Dermis blood vessel endothelial cell (primary cell): ENCODE results near the gene NT5E. TPM values are rescaled to one million over a fixed set of nuclear protein-coding genes. Genes with fewer than 3 reads are reported as not detected.
"Not testable (repeated sequence)": the region's sequence is repeated elsewhere in the genome, so short reads cannot be mapped to it uniquely, and the experiment has no call there.

Experiments
- DNase-seq: peaks from one replicate; pipeline ENCODE4 v3.0.0; 2010
- total RNA-seq: library from RNA; depleted of rRNA; stranded (reverse); fragments of >200 nt; gene quantifications from 2 replicates; pipeline ENCODE4 v1.2.3, GENCODE V29; 2014

NT5E gene
- total RNA-seq, 1 donor from 2014 or later: 96.7 TPM

DNA sequence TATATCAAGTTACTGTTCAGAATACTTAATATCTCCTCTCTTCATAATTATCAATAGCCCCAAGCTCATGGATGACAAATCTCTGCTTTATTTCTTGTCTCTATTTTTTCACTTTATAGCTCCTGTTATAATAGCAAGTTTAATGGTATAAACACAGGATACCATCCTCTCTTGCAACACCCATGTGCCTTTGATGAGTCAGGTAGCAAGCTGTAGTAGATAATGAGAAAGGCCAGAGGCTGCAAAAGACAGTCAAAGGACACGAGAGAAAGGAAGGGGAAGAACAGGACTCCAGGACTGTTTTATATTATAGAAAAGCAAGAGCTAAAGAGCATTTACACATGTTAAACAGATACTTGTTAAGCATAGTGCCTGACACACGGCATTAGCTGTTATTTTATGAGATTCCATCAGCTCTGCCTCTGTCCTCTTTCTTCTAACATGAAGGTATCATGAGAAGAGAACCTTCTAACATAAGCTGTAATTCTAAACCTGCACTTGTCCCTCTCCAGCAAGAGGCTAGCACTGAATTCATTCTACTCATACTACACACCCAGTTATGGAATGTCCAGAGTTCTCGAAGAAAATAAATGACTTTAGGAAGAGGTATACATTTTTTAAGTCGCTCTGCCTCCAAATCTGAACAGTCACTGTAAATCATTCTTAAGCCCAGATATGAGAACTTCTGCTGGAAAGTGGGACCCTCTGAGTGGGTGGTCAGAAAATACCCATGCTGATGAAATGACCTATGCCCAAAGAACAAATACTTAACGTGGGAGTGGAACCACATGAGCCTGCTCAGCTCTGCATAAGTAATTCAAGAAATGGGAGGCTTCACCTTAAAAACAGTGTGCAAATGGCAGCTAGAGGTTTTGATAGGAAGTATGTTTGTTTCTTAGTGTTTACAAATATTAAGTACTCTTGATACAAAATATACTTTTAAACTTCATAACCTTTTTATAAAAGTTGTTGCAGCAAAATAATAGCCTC is 45.0 kb downstream of the NT5E start:
- DNase-seq: no peak

DNA sequence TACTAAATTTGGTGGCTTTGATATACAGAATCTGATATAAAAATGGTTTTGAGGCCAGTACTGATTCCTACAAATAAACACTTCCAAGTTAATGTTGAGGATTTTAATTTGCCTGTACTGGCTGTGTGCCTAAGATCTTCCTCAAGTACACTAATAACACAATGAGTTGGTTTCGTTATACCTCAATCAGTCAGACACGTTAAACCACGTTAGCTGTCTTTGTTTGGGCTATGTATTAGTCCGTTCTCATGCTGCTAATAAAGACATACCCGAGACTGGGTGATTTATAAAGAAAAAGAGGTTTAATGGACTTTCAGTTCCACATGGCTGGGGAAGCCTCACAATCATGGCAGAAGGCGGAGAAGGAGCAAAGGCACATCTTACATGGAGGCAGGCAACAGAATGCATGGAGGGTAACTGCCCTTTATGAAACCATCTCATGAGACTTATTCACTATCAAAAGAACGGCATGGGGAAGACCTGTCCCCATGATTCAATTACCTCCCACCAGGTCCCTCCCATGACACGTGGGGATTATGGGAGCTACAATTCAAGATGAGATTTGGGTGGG is 46.2 kb downstream of the NT5E start:
- DNase-seq: no peak

DNA sequence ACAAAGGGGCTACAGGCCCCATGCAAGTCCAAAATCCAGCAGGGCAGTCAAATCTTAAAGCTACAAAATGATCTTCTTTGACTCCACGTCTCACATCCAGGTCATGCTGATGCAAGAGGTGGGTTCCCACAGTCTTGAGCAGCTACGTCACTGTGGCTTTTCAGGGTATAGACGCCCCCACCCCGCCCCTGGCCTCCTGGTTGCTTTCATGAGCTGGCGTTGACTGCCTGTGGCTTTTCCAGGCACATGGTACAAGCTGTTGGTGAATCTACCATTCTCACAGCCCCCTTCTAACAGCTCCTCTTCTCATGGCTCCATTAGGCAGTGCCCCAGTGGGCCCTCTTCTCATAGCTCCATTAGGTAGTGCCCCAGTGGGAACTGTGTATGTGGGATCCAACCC is 47.0 kb downstream of the NT5E start:
- DNase-seq: no peak

DNA sequence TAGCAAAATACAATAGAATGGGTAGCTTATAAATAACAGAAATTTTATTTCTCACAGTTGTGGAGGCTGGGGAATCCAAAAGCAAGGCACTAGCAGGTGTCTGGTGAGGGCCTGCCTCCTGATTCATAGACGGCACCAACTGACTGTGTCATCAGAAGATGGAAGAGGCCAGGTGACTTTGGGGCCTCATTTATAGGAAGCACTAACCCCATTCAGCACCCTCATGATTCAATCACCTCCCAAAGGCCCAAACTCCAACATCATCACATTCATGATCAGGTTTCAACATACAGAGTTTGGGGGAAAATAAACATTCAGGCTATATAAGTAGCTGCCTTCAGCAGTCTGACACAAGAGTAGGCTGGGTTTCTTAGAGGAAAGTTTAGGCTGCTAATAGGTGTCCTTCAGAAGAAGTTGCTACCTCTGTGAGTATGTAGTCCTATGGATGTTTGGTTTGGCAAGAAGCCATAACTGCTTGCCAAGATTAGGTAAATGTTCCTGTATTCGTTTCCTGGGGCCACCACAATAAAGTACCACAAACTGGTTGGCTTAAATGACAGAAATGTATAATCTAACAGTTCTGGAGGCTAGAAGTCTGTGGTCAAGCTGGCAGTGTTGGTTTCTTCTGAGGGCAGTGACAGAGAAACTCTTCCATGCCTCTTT is 48.8 kb downstream of the NT5E start:
- DNase-seq: peak; percentile 72

DNA sequence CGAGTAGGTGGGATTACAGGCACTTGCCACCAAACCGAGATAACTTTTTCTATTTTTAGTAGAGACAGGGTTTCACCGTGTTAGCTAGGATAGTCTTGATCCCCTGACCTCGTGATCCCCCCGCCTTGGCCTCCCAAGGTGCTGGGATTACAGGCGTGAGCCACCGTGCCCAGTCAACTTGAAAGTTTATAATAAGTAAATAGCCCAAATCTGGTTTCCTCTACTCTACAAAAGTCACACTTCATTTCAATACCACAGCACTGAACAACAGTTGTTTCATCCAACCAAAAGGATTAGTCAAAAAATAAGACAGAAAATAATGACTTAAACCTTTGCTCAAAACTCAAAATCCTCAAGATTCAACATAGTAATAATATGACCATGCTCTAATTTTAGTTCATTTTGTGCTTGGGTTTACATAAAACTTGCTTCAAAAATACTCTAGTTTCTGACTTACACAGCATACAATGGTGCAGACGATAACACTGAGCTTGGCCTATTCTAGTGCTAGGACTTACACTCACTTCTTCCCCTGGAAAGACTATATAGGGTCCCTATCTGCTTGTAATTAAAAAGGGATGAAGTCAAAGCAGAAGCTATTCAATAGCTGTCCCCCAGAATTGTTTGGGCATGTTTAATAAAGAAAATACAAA is 56.7 kb downstream of the NT5E start:
- no peak for DNase-seq

DNA sequence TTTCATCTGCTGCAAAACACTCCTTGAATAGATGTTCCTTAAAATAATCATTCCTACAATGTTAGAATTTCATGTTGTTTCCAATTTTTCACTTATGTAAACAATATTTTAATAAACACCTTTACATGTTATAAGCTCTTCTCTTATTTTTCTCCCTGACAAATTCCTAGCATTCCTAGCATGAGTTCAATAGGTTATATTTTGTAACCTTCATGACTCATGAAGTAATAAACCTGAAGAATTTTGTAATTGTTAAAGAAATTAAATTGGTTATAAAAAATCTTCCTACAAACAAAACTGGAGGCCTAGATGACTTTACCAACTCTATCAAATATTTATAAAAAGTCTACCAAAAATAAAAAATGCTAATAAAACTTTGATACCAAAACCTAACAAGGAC is 66.3 kb downstream of the NT5E start:
- peak; percentile 28 for DNase-seq

DNA sequence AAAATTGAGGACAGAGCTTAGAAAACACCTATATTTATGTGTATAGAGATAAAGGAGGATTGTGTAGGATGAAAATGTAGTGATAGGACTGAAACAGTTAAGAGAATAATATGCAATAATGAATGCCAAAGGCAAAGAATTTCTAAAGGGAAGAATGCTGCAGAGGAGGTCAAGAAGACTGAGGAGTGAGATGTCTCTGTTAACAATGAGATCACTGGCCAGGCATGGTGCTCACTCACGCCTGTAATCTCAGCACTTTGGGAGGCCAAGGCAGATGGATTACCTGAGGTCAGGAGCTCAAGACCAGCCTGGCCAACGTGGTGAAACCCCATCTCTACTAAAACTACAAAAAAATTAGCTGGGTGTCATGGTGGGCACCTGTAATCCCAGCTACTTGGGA is 74.4 kb downstream of the NT5E start:
- not testable (repeated sequence) for DNase-seq

DNA sequence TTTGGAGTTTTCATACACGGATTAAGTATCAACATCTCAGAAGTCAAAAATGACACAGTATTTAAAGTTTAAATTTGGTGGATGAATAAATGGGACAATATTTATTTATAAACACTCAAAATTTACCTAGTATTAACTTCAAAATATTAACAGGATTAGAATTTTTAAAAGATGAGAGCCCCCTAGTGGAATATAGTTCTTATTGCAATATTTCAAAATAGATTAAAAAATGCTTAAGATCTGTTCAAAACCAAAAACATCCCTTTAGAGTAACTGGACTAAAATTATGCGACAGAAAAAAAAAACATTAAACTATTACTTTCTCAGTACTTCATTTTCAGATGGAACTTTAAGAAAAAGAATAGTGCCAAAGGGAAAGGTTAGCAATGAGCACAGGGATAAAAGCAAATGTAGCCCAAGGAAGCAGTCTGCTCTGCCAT is 87.2 kb downstream of the NT5E start:
- peak; percentile 31 for DNase-seq

DNA sequence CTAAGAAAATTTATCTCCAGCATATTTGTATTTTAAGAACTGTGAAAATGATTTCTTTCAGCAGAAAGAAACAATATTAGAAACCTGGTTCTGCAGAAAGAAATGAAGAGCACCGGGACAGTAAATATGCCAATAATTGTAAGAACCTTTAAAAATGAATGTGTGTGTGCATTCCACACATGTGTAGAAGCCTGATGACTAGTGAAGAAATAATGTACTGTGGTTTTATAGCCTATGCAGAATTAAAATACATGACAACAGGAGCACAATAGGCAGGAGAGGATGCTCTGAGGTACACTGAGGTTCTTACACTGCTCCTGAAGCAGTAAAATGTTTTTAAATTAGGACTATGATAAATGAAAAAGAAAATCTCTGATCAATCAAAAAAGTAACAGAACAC is 94.9 kb downstream of the NT5E start:
- no peak for DNase-seq

Other genes with a start within 250 kb of the NT5E start
- gene SNX14, start 143.8 kb downstream of the NT5E start, total RNA-seq: 138 and 159 TPM in 2 replicates
- 70.6 and 160 TPM in 2 replicates for gene SYNCRIP, start 192.8 kb downstream of the NT5E start, total RNA-seq